NCI-H345 (cell line): ENCODE measurements around the gene NGEF.
"Not testable (repeated sequence)": the region's sequence is repeated elsewhere in the genome, so short reads cannot be mapped to it uniquely, and the experiment has no call there.

Experiments
- DNase-seq: peaks from one replicate; lab custom pipeline; 2025; lab: John Stamatoyannopoulos, UW

The NGEF gene

GRCh38 chr2:233013027-233013461, at the start of gene NGEF:
Gene NGEF (minus strand): TSS chr2:233013256. CDS start chr2:232974890, 38,366 bp downstream.
- DNase-seq: no peak

GRCh38 chr2:233062451-233062850, 49.4 kb upstream of the NGEF start:
- no peak for DNase-seq

GRCh38 chr2:233061591-233062450, 48.8 kb upstream of the NGEF start:
- no peak for DNase-seq

- no peak for DNase-seq
Measured at GRCh38 chr2:233060980-233061590, 48.0 kb upstream of the NGEF start.

GRCh38 chr2:233060501-233060979, 47.5 kb upstream of the NGEF start:
- DNase-seq: no peak

- DNase-seq: no peak
Measured at GRCh38 chr2:233059797-233060500, 46.9 kb upstream of the NGEF start, which contains the start of gene INPP5D. Gene INPP5D (plus strand): TSS chr2:233060342. CDS start chr2:233060479, 137 bp downstream.

- no peak for DNase-seq
Measured at GRCh38 chr2:233059547-233059796, 46.4 kb upstream of the NGEF start.

GRCh38 chr2:233058717-233059546, 45.9 kb upstream of the NGEF start:
- no peak for DNase-seq

- DNase-seq: no peak
Measured at GRCh38 chr2:233056961-233057605, 44.0 kb upstream of the NGEF start.

GRCh38 chr2:233055362-233055761, 42.3 kb upstream of the NGEF start:
- no peak for DNase-seq

GRCh38 chr2:233053928-233054784, 41.1 kb upstream of the NGEF start:
- DNase-seq: peak; percentile 13

GRCh38 chr2:233052517-233052916, 39.5 kb upstream of the NGEF start:
- not testable (repeated sequence) for DNase-seq

- no peak for DNase-seq
Measured at GRCh38 chr2:233051241-233052149, 38.4 kb upstream of the NGEF start.

GRCh38 chr2:233049194-233049761, 36.2 kb upstream of the NGEF start:
- DNase-seq: no peak

GRCh38 chr2:233048569-233049193, 35.6 kb upstream of the NGEF start:
- no peak for DNase-seq

- no peak for DNase-seq
Measured at GRCh38 chr2:233047667-233048066, 34.6 kb upstream of the NGEF start.

GRCh38 chr2:233047206-233047605, 34.1 kb upstream of the NGEF start:
- DNase-seq: no peak

- no peak for DNase-seq
Measured at GRCh38 chr2:233044974-233045605, 32.0 kb upstream of the NGEF start.
